NCI-H187 (cell line): ENCODE data around the gene SUSD1.
A peak's percentile ranks its signal among the peaks of the same experiment; 100 is the strongest.
"Not testable (repeated sequence)": the region's sequence is repeated elsewhere in the genome, so short reads cannot be mapped to it uniquely, and the experiment has no call there.

Experiments
- DNase-seq, 2 experiments: peaks; one replicate each; lab custom pipeline; 2025; lab: John Stamatoyannopoulos, UW

The SUSD1 gene

GRCh38 chr9:112094948-112095681, 80.0 kb downstream of the SUSD1 start:
- DNase-seq, result no peak

GRCh38 chr9:112094241-112094640, 80.9 kb downstream of the SUSD1 start:
- no peak for DNase-seq

GRCh38 chr9:112093870-112094216, 81.3 kb downstream of the SUSD1 start:
- DNase-seq, result no peak

GRCh38 chr9:112093147-112093869, 81.8 kb downstream of the SUSD1 start:
- no peak for DNase-seq

- no peak for DNase-seq
These were observed 83.3 kb downstream of the SUSD1 start for GRCh38 chr9:112091810-112092209.

GRCh38 chr9:112087506-112087905, 87.6 kb downstream of the SUSD1 start:
- DNase-seq, result no peak

GRCh38 chr9:112086627-112087026, 88.5 kb downstream of the SUSD1 start:
- no peak for DNase-seq

- no peak for DNase-seq
These were observed 90.2 kb downstream of the SUSD1 start for GRCh38 chr9:112084907-112085306.

- no peak for DNase-seq
These were observed 90.8 kb downstream of the SUSD1 start for GRCh38 chr9:112084334-112084733.

GRCh38 chr9:112081918-112082729, 93.0 kb downstream of the SUSD1 start:
- DNase-seq, result no peak

GRCh38 chr9:112080831-112081542, 94.1 kb downstream of the SUSD1 start:
- no peak for DNase-seq

GRCh38 chr9:112078432-112078831, 96.7 kb downstream of the SUSD1 start:
- no peak for DNase-seq

GRCh38 chr9:112076814-112077213, 98.3 kb downstream of the SUSD1 start:
- DNase-seq, result no peak

GRCh38 chr9:112075009-112075378, 100.1 kb downstream of the SUSD1 start:
- DNase-seq, result no peak

GRCh38 chr9:112074250-112075008, 100.7 kb downstream of the SUSD1 start:
- peak in 1 of 2 experiments; percentile 1 for DNase-seq

- not testable (repeated sequence) for DNase-seq
These were observed 101.4 kb downstream of the SUSD1 start for GRCh38 chr9:112073639-112074173.

GRCh38 chr9:112072721-112073638, 102.1 kb downstream of the SUSD1 start:
- DNase-seq, result no peak

- DNase-seq, result no peak
These were observed 105.6 kb downstream of the SUSD1 start for GRCh38 chr9:112069318-112070169.
